NCI-H510A (cell line): ENCODE data around the gene DNMT3A.

Source experiments
- DNase-seq: peaks from one replicate; lab custom pipeline; 2025; lab: John Stamatoyannopoulos, UW

The DNMT3A gene

GRCh38 chr2:25304826-25305596 is 36.7 kb downstream of the DNMT3A start:
- DNase-seq = no peak

GRCh38 chr2:25304321-25304720 is 37.4 kb downstream of the DNMT3A start:
- no peak for DNase-seq

- no peak for DNase-seq
Observed at GRCh38 chr2:25303633-25304236, 38.0 kb downstream of the DNMT3A start.

GRCh38 chr2:25302758-25303375 is 38.9 kb downstream of the DNMT3A start:
- no peak for DNase-seq

- no peak for DNase-seq
Observed at GRCh38 chr2:25301453-25302352, 40.0 kb downstream of the DNMT3A start.

- DNase-seq = no peak
Observed at GRCh38 chr2:25300001-25300400, 41.7 kb downstream of the DNMT3A start.

- no peak for DNase-seq
Observed at GRCh38 chr2:25298776-25299431, 42.8 kb downstream of the DNMT3A start.

GRCh38 chr2:25297738-25298137 is 44.0 kb downstream of the DNMT3A start:
- no peak for DNase-seq

GRCh38 chr2:25295621-25296020 is 46.1 kb downstream of the DNMT3A start:
- no peak for DNase-seq

- DNase-seq = no peak
Observed at GRCh38 chr2:25294573-25295462, 46.9 kb downstream of the DNMT3A start.

GRCh38 chr2:25293958-25294562 is 47.7 kb downstream of the DNMT3A start:
- no peak for DNase-seq

- DNase-seq = no peak
Observed at GRCh38 chr2:25293145-25293544, 48.6 kb downstream of the DNMT3A start.

- DNase-seq = no peak
Observed at GRCh38 chr2:25292408-25292807, 49.3 kb downstream of the DNMT3A start.

- DNase-seq = no peak
Observed at GRCh38 chr2:25290811-25291495, 50.8 kb downstream of the DNMT3A start.

GRCh38 chr2:25286723-25287483 is 54.8 kb downstream of the DNMT3A start:
- no peak for DNase-seq

- DNase-seq = no peak
Observed at GRCh38 chr2:25286025-25286400, 55.7 kb downstream of the DNMT3A start.

- no peak for DNase-seq
Observed at GRCh38 chr2:25285265-25286024, 56.3 kb downstream of the DNMT3A start.

GRCh38 chr2:25284756-25285155 is 57.0 kb downstream of the DNMT3A start:
- no peak for DNase-seq
